ENCODE measurements around the gene PIEZO1. TPM values are rescaled to one million over a fixed set of nuclear protein-coding genes. Genes with fewer than 3 reads are reported as not detected.

Gene PIEZO1
- total and polyA plus RNA-seq, 10 of the 15 experiments (the other 5 are each of a cell fraction or from before 2014, with no cell fraction given) = 1.3 to 169 (median 33.4) TPM

DNA sequence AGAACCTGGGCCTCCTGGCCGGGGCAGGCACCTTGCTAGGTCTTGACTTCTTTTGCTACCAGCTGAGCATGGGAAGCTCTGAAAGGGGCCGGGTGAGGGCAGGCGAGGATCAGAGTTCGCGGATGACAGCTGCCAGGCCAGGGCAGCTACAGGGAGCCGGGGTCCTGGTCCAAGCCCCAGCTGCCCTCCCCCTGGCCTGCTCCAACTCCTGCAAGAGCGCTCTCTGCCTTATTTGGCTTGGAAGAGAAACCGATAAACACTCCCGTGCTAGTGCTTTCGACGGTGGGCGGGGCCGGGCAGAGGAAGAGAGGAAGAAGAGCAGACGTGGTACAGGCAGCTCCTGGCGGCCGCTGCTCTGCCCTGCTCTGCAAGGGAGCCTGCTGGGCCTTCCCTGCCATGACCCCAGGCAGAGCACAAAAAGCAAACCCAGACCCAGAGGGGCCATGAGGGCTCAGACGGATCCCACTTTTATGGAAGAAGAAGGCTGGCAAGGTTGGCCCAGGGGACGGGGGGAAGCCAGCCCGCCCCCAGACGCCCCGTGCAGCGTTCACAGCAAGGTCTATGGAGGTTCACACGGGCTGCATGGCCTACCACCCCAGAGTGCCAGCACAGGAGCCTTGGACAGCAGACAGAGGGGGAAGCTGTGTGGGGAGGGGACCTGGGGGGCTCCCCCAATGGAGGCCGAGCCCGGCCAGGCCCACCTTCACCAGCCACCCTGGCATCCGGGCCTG lies 25.6 kb downstream of the PIEZO1 start:
- ChIA-PET SMC1A (ENCODE audit: uncharacterized antibody, unreplicated experiment) (no interaction called here), POLR2A (no interaction called here), CTCF (interaction anchor here (1.1 to 1.3 kb wide), 2 partner anchors 16 to 22 kb away, joined by 3 to 4 read pairs; no protein-coding TSS in a partner anchor), RAD21 (ENCODE audit: unreplicated experiment) (interaction anchor here (1.1 kb wide), 1 partner anchor 19 kb away, joined by 3 read pairs; no protein-coding TSS in a partner anchor)
- no peak for FAIRE-seq
- no peaks in the 10 kb centered on the region for H3K4me1 ChIP-seq (ENCODE audit: control insufficient read depth, insufficient read depth, low read length)
- ATAC-seq = no peak
- 82% methylated on average over 20 of the region's 26 CpGs for WGBS (ENCODE audit: insufficient coverage, insufficient replicate concordance, low lambda C conversion rate, missing lambda C conversion rate)
- peaks cover 4% of the 10 kb centered on the region for H3K79me2 ChIP-seq (ENCODE audit: control insufficient read depth, insufficient read depth, low read length)
- intact Hi-C loops (cut with micrococcal nuclease; ENCODE audit: unreplicated experiment) (no loop called here), in situ Hi-C loops (cut with MboI) (no loop called here)
- no peak overlapping the region for H2AFZ ChIP-seq (ENCODE audit: control insufficient read depth, low read depth, low read length)
- H3K36me3 ChIP-seq (ENCODE audit: control insufficient read depth in 2 of 2, insufficient read depth in 2 of 2, low read length in 1 of 2) = peaks cover 0 to 5% of the 10 kb centered on the region in 2 experiments; a peak in 3 of 4 replicates
- no peak overlapping the region for H3K4me2 ChIP-seq (ENCODE audit: control insufficient read depth, insufficient read depth)
- no peak overlapping the region for H3K4me3 ChIP-seq
- H3K27ac ChIP-seq (ENCODE audit: control insufficient read depth, insufficient read depth) = no peak overlapping the region
- BruUV-seq (replicated peaks) = no TSS peak
- TF ChIP-seq BRCA1 (IDR thresholded peaks at IDR 0.05; ENCODE audit: low read depth, low read length) = no peak
- no peak for TF ChIP-seq TCF12 (IDR thresholded peaks at IDR 0.05; ENCODE audit: low read depth, low read length)
- TF ChIP-seq, protein P1, sequence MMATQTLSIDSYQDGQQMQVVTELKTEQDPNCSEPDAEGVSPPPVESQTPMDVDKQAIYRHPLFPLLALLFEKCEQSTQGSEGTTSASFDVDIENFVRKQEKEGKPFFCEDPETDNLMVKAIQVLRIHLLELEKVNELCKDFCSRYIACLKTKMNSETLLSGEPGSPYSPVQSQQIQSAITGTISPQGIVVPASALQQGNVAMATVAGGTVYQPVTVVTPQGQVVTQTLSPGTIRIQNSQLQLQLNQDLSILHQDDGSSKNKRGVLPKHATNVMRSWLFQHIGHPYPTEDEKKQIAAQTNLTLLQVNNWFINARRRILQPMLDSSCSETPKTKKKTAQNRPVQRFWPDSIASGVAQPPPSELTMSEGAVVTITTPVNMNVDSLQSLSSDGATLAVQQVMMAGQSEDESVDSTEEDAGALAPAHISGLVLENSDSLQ (IDR thresholded peaks at IDR 0.05) = no peak
- H3K27me3 ChIP-seq (replicated peaks in 1 of 2; ENCODE audit: control insufficient read depth in 2 of 2, insufficient read depth in 2 of 2, low read length in 1 of 2) = no peaks in the 10 kb centered on the region
- H4K20me1 ChIP-seq (ENCODE audit: control insufficient read depth, insufficient read depth) = no peaks in the 10 kb centered on the region; the same call in none of the 2 replicates
- no peaks in the 10 kb centered on the region for H3K9me3 ChIP-seq (replicated peaks; ENCODE audit: control insufficient read depth, insufficient read depth, low read length)
- DNase-seq (ENCODE audit: low read depth, low spot score) = no peak
- H3K9ac ChIP-seq (ENCODE audit: control insufficient read depth, insufficient read depth, low read length) = no peak overlapping the region

DNA sequence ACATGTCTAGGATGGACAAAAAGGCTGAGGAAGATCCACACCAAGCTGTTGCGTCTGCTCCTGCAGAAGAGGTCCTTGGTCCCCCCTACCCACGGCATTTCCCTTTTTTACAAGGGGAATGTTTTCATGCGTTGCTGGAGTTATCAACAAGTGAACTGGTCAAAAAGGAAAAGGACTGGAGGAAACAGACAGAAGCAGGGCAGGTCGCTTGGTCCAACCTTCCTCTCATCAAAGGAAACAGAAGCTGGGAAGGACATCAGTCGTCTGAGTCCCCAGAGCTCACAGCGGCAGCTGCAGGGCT lies 26.1 kb downstream of the PIEZO1 start:
- in situ Hi-C loops (cut with MboI) = no loop called here
- Histone ChIP-seq H3K4me1 (ENCODE audit: control insufficient read depth, insufficient read depth, low read length) (no peaks in the 10 kb centered on the region), H2AFZ (ENCODE audit: control insufficient read depth, low read depth, low read length) (no peak overlapping the region), H3K9me3 (replicated peaks; ENCODE audit: control insufficient read depth, insufficient read depth, low read length) (no peaks in the 10 kb centered on the region), H3K9ac (ENCODE audit: control insufficient read depth, insufficient read depth, low read length) (no peak overlapping the region), H3K4me2 (ENCODE audit: control insufficient read depth, insufficient read depth) (no peak overlapping the region), H4K20me1 (ENCODE audit: control insufficient read depth, insufficient read depth) (peaks cover 3% of the 10 kb centered on the region), H3K79me2 (ENCODE audit: control insufficient read depth, insufficient read depth, low read length) (peaks cover 4% of the 10 kb centered on the region), H3K27ac (ENCODE audit: control insufficient read depth, insufficient read depth) (no peak overlapping the region), H3K27me3 (replicated peaks in 1 of 2; ENCODE audit: control insufficient read depth in 2 of 2, insufficient read depth in 2 of 2, low read length in 1 of 2) (no peaks in the 10 kb centered on the region), H3K36me3 (ENCODE audit: control insufficient read depth in 2 of 2, insufficient read depth in 2 of 2, low read length in 1 of 2) (peaks cover 0 to 9% of the 10 kb centered on the region in 2 experiments; a peak in 3 of 4 replicates), H3K4me3 (no peak overlapping the region)
- RAD21 ChIA-PET (ENCODE audit: unreplicated experiment) = interaction anchor here (1.1 kb wide), 1 partner anchor 20 kb away, joined by 3 read pairs; no protein-coding TSS in a partner anchor
- DNase-seq (ENCODE audit: low read depth, low spot score) = no peak
- intact Hi-C loops (cut with micrococcal nuclease; ENCODE audit: unreplicated experiment) = no loop called here
- POLR2A ChIA-PET = no interaction called here
- SMC1A ChIA-PET (ENCODE audit: uncharacterized antibody, unreplicated experiment) = no interaction called here
- no peak for FAIRE-seq
- CTCF ChIA-PET = interaction anchor here (1.1 to 1.3 kb wide), 2 partner anchors 16 to 21 kb away, joined by 3 to 4 read pairs; no protein-coding TSS in a partner anchor
- WGBS (ENCODE audit: insufficient coverage, insufficient replicate concordance, low lambda C conversion rate, missing lambda C conversion rate) = 56% methylated on average over 6 of the region's 6 CpGs
- no peak for ATAC-seq
- BruUV-seq (replicated peaks) = no TSS peak
- no peak for TF ChIP-seq MTA3 (IDR thresholded peaks at IDR 0.05; ENCODE audit: borderline replicate concordance, low read length)
- TF ChIP-seq NR2C1 (IDR thresholded peaks at IDR 0.05) = no peak
- no peak for TF ChIP-seq MEF2A (IDR thresholded peaks at IDR 0.05; ENCODE audit: insufficient read depth, low read depth, low read length)
- TF ChIP-seq BHLHE40 (IDR thresholded peaks at IDR 0.05; ENCODE audit: borderline replicate concordance in 1 of 2, low read depth in 2 of 2, low read length in 1 of 2) = no peak
- TF ChIP-seq NR2F1 (conservative IDR thresholded peaks at IDR 0.05) = no peak
- no peak for TF ChIP-seq MEF2B (IDR thresholded peaks at IDR 0.05; ENCODE audit: partially characterized antibody, poor library complexity, severe bottlenecking)
- TF ChIP-seq, protein P2, sequence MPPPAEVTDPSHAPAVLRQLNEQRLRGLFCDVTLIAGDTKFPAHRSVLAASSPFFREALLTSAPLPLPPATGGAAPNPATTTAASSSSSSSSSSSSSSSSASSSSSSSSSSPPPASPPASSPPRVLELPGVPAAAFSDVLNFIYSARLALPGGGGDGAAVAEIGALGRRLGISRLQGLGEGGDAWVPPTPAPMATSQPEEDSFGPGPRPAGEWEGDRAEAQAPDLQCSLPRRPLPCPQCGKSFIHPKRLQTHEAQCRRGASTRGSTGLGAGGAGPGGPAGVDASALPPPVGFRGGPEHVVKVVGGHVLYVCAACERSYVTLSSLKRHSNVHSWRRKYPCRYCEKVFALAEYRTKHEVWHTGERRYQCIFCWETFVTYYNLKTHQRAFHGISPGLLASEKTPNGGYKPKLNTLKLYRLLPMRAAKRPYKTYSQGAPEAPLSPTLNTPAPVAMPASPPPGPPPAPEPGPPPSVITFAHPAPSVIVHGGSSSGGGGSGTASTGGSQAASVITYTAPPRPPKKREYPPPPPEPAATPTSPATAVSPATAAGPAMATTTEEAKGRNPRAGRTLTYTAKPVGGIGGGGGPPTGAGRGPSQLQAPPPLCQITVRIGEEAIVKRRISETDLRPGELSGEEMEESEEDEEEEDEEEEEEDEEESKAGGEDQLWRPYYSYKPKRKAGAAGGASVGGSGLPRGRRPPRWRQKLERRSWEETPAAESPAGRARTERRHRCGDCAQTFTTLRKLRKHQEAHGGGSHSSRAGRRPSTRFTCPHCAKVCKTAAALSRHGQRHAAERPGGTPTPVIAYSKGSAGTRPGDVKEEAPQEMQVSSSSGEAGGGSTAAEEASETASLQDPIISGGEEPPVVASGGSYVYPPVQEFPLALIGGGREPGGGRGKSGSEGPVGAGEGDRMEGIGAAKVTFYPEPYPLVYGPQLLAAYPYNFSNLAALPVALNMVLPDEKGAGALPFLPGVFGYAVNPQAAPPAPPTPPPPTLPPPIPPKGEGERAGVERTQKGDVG (CRISPR knock-in tag; IDR thresholded peaks at IDR 0.05) = no peak
- TF ChIP-seq IKZF2 (IDR thresholded peaks at IDR 0.05) = no peak
- TF ChIP-seq KAT2A (conservative IDR thresholded peaks at IDR 0.05; ENCODE audit: control insufficient read depth, low read depth, low read length) = no peak
- TF ChIP-seq BRCA1 (IDR thresholded peaks at IDR 0.05; ENCODE audit: low read depth, low read length) = no peak
- TF ChIP-seq PML (IDR thresholded peaks at IDR 0.05; ENCODE audit: low read length) = no peak

Data from GM12878 (cell line).